Upper lobe of right lung (tissue), 1 donor: Measurements from ENCODE around the gene SERGEF. TPM values are rescaled to one million over a fixed set of nuclear protein-coding genes. Genes with fewer than 3 reads are reported as not detected.
A peak's percentile ranks its signal among the peaks of the same experiment; 100 is the strongest.

Experiments
- ATAC-seq: fragments of 200-7000 bp; cut with Tn5 transposase; one replicate; pipeline ENCODE4 v1.9.1; 2020; ENCODE audit warnings: mild to moderate bottlenecking, moderate library complexity
- DNase-seq: peaks from one replicate; pipeline ENCODE4 v3.0.0-alpha.2; 2020
- H3K27ac ChIP-seq: fragments of 200-600 bp; one replicate; pipeline ENCODE4 v1.8.0; 2022
- H3K27me3 ChIP-seq: fragments of 200-600 bp; one replicate; pipeline ENCODE4 v1.8.0; 2022; ENCODE audit warnings: mild to moderate bottlenecking
- H3K36me3 ChIP-seq: fragments of 200-600 bp; one replicate; pipeline ENCODE4 v1.8.0; 2022
- H3K4me1 ChIP-seq: fragments of 200-600 bp; one replicate; pipeline ENCODE4 v1.8.0; 2022
- H3K4me3 ChIP-seq: fragments of 200-600 bp; one replicate; pipeline ENCODE4 v1.8.0; 2022; ENCODE audit warnings: mild to moderate bottlenecking
- H3K9me3 ChIP-seq: fragments of 200-600 bp; one replicate; pipeline ENCODE4 v1.8.0; 2022
- intact Hi-C: fragments of 100-400 bp; cut with DNase I; formaldehyde crosslinking; loops from one replicate; pipeline ENCODE4 v1.11.0; 2022
- total RNA-seq: library from RNA; stranded (reverse); fragmentation: NEBNext Ultra II Directional; extraction: Animal tissue kit (Norgen Biotek cat#: 25700); gene quantifications from one replicate; pipeline ENCODE4 v1.2.1, GENCODE V29; 2021
- TF ChIP-seq, protein P1 (sequence below): fragments of 200-600 bp; IDR thresholded peaks from one replicate; pipeline ENCODE4 v1.8.0; 2022; ENCODE audit warnings: antibody characterized with exemption
- donor health status: DM: no; HTN: yes; CAD: no; lungs with severe emphysema.

SERGEF gene
- total RNA-seq, 1 donor from 2014 or later = 37.6 TPM

DNA sequence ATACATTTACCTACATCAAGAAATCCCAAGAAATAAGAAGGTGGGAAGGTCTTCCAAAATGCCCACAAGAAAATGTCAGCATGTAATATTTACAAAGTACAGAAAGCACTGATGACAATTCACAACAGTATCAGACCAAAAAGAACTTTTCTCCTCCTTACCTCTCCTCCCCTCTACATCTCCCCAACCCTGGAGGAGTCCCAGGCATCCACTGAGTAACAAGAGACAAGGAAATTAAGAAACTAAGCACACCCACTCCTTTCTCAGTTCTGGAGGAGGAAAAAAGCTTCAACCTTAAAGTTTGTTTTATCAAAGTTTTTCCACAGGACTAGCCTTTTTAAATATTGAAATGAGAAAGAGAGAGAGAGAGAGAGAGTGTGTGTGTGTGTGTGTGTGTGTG, 2.0 kb upstream of the SERGEF start:
- TF ChIP-seq, protein P1, sequence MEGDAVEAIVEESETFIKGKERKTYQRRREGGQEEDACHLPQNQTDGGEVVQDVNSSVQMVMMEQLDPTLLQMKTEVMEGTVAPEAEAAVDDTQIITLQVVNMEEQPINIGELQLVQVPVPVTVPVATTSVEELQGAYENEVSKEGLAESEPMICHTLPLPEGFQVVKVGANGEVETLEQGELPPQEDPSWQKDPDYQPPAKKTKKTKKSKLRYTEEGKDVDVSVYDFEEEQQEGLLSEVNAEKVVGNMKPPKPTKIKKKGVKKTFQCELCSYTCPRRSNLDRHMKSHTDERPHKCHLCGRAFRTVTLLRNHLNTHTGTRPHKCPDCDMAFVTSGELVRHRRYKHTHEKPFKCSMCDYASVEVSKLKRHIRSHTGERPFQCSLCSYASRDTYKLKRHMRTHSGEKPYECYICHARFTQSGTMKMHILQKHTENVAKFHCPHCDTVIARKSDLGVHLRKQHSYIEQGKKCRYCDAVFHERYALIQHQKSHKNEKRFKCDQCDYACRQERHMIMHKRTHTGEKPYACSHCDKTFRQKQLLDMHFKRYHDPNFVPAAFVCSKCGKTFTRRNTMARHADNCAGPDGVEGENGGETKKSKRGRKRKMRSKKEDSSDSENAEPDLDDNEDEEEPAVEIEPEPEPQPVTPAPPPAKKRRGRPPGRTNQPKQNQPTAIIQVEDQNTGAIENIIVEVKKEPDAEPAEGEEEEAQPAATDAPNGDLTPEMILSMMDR = no peak
- Histone ChIP-seq H3K36me3 (no peaks in the 10 kb centered on the region), H3K27me3 (no peaks in the 10 kb centered on the region), H3K4me3 (no peak overlapping the region), H3K27ac (no peak overlapping the region), H3K4me1 (peaks cover 14% of the 10 kb centered on the region), H3K9me3 (no peaks in the 10 kb centered on the region)
- no peak for ATAC-seq
- intact Hi-C loops = no loop called here
- DNase-seq = no peak

DNA sequence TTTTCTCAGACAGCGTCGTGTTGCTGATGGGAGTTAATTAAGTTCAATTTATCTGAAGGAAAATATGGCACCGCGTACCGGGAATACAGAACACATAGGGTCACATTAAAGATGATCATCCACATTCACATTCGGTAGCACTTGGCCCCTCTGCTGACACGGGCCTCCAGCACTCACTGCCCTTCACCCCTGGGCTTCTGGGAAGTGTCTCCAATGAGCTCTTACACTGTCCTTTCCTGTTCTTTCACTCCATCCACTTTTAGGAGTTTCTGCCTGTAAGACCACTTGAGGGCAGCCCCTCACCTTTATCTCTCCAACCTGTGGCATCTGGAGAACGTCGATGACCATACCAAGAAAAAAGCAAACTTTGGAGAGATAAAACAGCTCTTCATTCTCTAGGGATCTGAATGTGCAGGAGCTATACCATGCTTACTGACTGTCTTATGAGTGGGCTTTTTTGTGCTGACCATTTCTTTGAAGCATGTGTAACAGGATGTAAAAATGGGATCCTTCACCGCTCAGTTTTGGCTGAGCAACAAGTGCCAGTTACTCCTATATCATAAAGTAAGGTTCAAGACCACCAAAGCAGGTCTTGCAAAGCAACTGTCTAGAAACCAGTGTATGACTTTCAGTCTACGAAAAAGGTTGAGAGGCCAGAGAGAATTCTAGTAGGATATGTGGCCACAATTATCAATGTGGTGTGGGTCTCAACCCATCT, 1.1 kb upstream of the SERGEF start:
- no peak for DNase-seq
- Histone ChIP-seq H3K27ac (peak overlapping the region; percentile 88), H3K9me3 (no peaks in the 10 kb centered on the region), H3K27me3 (no peaks in the 10 kb centered on the region), H3K36me3 (no peaks in the 10 kb centered on the region), H3K4me1 (peaks cover 14% of the 10 kb centered on the region), H3K4me3 (peak overlapping the region; percentile 95)
- TF ChIP-seq, protein P1 = no peak
- no peak for ATAC-seq
- intact Hi-C loops = no loop called here

DNA sequence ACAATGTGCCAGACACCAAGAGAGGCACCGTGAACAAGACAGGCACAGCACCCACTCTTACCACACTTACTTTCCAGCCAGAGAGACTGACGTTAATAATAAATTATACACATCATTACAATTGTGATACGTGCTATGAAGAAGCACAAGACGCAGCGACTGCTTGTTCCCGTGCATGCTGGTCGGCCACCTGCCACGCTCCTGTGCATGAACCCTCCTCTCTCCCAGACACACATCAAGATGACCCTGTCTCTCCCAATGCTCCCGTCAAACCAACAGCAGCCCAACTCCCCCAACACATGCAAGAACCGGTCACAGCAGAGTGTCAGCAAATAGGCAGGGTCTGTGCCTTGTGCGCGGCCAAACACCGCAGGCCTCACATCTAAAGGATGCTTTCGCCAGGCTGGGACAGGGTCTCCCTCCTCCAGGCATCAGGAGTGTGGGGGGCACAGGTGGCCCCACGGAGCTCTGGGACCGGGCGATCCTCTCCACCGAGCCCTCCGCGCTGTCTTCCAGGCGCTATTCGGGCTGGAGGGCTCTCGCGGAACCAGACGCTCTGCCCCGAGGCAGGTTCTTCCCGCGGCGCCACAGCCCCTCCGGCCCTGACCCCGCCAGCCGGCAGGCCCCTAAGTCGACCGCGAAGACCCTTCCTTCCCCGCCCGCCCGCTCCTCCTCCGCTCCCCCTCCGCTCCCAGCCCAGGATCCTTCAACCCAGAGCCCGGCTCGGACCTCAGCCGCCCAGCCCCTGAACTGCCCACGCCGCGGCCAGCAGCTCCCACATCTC, 533 bp downstream of the SERGEF start:
- TF ChIP-seq, protein P1 = no peak
- ATAC-seq = peak; percentile 3
- Histone ChIP-seq H3K27me3 (no peaks in the 10 kb centered on the region), H3K36me3 (no peaks in the 10 kb centered on the region), H3K27ac (peak overlapping the region; percentile 88), H3K4me1 (peaks cover 14% of the 10 kb centered on the region), H3K9me3 (no peaks in the 10 kb centered on the region), H3K4me3 (peak overlapping the region; percentile 95)
- no peak for DNase-seq
- intact Hi-C loops = no loop called here

- intact Hi-C loops = no loop called here
- Histone ChIP-seq H3K4me3 (no peak overlapping the region), H3K27ac (no peak overlapping the region), H3K4me1 (peaks cover 14% of the 10 kb centered on the region), H3K9me3 (no peaks in the 10 kb centered on the region), H3K36me3 (no peaks in the 10 kb centered on the region), H3K27me3 (no peaks in the 10 kb centered on the region)
- no peak for ATAC-seq
- no peak for DNase-seq
- TF ChIP-seq, protein P1 = no peak
These were observed 1.2 kb downstream of the SERGEF start for GRCh38 chr11:18011633-18012032.

DNA sequence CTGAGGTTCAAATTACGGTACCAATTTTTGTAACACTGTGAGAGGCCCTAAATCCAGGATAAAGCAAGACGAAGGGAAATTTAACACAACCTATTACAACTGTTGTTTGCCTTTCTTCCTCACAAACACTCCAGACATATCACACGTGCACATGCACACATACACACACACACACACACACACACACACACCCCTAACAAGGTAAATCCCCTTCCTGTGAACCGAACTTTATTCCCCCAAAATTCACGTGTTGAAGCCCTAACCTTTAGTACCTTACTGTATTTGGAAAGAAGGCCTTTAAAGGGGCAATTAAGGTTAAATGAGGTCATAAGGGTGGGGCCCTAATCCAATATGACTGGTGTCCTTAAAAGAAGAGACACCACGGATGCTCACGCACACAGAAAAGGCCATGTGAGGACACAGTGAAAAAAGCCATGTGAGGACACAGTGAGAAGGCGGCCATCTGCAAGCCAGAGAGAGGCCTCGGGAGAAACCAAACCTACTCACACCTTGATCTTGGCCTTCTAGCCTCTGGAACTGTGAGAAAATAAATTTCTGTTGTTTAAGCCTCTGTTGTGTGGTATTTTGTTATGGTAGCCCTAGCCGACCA, 1.8 kb downstream of the SERGEF start:
- Histone ChIP-seq H3K4me3 (no peak overlapping the region), H3K36me3 (peaks cover 4% of the 10 kb centered on the region), H3K27me3 (no peaks in the 10 kb centered on the region), H3K27ac (no peak overlapping the region), H3K4me1 (peaks cover 14% of the 10 kb centered on the region), H3K9me3 (no peaks in the 10 kb centered on the region)
- TF ChIP-seq, protein P1 = no peak
- DNase-seq = no peak
- ATAC-seq = no peak
- intact Hi-C loops = no loop called here
